MCF 10A (cell line): Measurements from ENCODE around the gene LDB1. TPM values are rescaled to one million over a fixed set of nuclear protein-coding genes. Genes with fewer than 3 reads are reported as not detected.

Experiments
- BruUV-seq: library from RNA; stranded (reverse); fragments of 400-500 nt; replicated peaks from 2 replicates; lab custom pipeline; 2021; lab: Mats Ljungman, UMichigan
- CTCF ChIA-PET: fragments of 300-600 bp; sonication (Branson Sonifier 250); formaldehyde crosslinking; extraction: SDS; loops from one replicate; lab custom pipeline; 2021; ENCODE audit warnings: antibody characterized with exemption, inconsistent platforms; lab: Yijun Ruan, JAX
- POLR2A ChIA-PET: fragments of 300-600, 350-650 bp; sonication (Branson Sonifier 250); formaldehyde crosslinking; extraction: SDS; loops from one replicate; lab custom pipeline; 2020; ENCODE audit warnings: antibody characterized with exemption, inconsistent platforms; lab: Yijun Ruan, JAX
- DNase-seq: peaks from one replicate; pipeline ENCODE4 v3.0.0-alpha.2; 2018; ENCODE audit not compliant: unreplicated experiment
- H3K27ac Mint-ChIP-seq: one replicate; pipeline ENCODE4 v1.8.0; 2022; ENCODE audit warnings: mild to moderate bottlenecking, low read depth, mixed read lengths; ENCODE audit not compliant: unreplicated experiment
- H3K27me3 Mint-ChIP-seq: one replicate; pipeline ENCODE4 v1.8.0; 2022; ENCODE audit warnings: mixed read lengths; ENCODE audit not compliant: insufficient read depth, unreplicated experiment
- H3K36me3 Mint-ChIP-seq: one replicate; pipeline ENCODE4 v1.8.0; 2022; ENCODE audit warnings: mild to moderate bottlenecking, moderate library complexity, mixed read lengths; ENCODE audit not compliant: insufficient read depth, unreplicated experiment
- H3K4me1 Mint-ChIP-seq: one replicate; pipeline ENCODE4 v1.8.0; 2022; ENCODE audit warnings: mixed read lengths; ENCODE audit not compliant: insufficient read depth, unreplicated experiment
- H3K4me3 Mint-ChIP-seq: one replicate; pipeline ENCODE4 v1.8.0; 2022; ENCODE audit warnings: mild to moderate bottlenecking, moderate library complexity, mixed read lengths; ENCODE audit not compliant: unreplicated experiment
- H3K9me3 Mint-ChIP-seq: one replicate; pipeline ENCODE4 v1.8.0; 2022; ENCODE audit warnings: mixed read lengths; ENCODE audit not compliant: unreplicated experiment
- intact Hi-C: fragments of 100-400 bp; cut with micrococcal nuclease; formaldehyde crosslinking; loops from 2 replicates; pipeline ENCODE4 v1.14.1; 2022
- total RNA-seq: library from RNA; stranded (reverse); gene quantifications from 2 replicates; pipeline ENCODE4 v1.2.3, GENCODE V29; 2022
- TF ChIP-seq, protein P1 (sequence below): fragments of 200-600 bp; IDR thresholded peaks from one replicate; pipeline ENCODE4 v1.8.0; 2022; ENCODE audit warnings: antibody characterized with exemption, mild to moderate bottlenecking; ENCODE audit not compliant: unreplicated experiment

LDB1 gene
- total RNA-seq, 1 experiment from 2014 or later, result 28.9 TPM

DNA sequence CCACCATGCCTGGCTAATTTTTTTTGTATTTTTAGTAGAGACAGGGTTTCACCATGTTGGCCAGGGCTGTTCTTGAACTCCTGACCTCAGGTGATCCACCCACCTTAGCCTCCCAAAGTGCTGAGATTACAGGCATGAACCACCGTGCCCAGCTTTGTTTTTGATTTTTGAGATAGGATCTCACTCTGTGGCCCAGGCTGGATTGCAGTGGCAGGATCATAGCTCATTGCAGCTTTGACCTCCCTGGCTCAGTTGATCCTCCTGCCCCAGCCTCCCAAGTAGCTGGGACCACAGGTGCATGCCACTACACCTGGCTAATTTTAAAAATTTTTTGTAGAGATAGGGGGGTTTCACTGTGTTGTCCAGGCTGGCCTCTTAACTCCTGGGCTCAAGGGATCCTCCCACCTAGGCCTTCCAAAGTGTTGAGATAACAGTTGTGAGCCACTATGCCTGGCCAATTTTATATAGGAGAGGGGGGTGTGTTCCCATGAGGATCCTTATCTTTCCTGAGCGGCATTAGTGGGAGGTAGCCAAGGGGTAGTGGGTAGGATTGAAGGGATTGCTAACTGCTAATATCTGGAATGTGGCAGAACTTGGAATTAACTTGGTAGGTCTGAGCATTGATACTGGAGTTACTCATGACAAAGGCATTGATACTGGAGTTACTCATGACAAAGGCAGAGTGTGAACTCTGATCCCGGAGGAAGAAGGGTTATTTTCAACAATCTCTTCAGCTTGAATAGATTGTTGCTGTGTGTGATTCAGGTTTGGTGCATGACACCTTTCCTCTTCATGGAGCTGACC lies 31.0 kb upstream of the LDB1 start:
- no TSS peak for BruUV-seq
- CTCF ChIA-PET, result interaction anchor here (0.6 to 1.5 kb wide), 6 partner anchors 9 to 422 kb away, joined by 3 to 4 read pairs (median 3); no protein-coding TSS in a partner anchor
- Mint-ChIP-seq H3K27ac (peak overlapping the region; percentile 92), H3K27me3 (no peaks in the 10 kb centered on the region), H3K4me1 (peaks cover 14% of the 10 kb centered on the region), H3K36me3 (peaks cover 63% of the 10 kb centered on the region), H3K4me3 (peak overlapping the region; percentile 75), H3K9me3 (no peaks in the 10 kb centered on the region)
- POLR2A ChIA-PET, result interaction anchor here (0.6 to 4.2 kb wide), 20 partner anchors 8 to 310 kb away, joined by 3 to 47 read pairs (median 5); partner anchors contain the start of genes C10orf95, CUEDC2, GBF1 and LDB1
- no peak for DNase-seq
- TF ChIP-seq, protein P1, sequence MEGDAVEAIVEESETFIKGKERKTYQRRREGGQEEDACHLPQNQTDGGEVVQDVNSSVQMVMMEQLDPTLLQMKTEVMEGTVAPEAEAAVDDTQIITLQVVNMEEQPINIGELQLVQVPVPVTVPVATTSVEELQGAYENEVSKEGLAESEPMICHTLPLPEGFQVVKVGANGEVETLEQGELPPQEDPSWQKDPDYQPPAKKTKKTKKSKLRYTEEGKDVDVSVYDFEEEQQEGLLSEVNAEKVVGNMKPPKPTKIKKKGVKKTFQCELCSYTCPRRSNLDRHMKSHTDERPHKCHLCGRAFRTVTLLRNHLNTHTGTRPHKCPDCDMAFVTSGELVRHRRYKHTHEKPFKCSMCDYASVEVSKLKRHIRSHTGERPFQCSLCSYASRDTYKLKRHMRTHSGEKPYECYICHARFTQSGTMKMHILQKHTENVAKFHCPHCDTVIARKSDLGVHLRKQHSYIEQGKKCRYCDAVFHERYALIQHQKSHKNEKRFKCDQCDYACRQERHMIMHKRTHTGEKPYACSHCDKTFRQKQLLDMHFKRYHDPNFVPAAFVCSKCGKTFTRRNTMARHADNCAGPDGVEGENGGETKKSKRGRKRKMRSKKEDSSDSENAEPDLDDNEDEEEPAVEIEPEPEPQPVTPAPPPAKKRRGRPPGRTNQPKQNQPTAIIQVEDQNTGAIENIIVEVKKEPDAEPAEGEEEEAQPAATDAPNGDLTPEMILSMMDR, result no peak
- intact Hi-C loops, result no loop called here

DNA sequence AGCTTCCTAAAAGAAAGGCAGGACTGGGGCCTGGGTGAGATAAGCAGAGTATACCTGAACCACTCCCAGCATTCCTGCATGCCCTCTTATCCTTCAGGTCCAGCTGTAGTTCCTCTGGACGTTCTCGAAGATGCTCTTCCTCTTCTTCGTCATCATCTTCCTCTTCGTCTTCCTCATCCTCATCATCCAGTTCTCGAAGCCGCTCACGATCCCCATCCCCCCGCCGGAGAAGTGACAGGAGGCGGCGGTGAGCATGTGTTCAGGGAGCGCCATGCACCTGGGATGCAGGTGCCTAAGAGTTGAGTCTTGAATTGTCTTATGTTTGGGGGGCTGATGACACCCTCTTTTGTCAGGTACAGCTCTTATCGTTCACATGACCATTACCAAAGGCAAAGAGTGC lies 28.1 kb upstream of the LDB1 start:
- POLR2A ChIA-PET, result interaction anchor here (1.0 to 1.7 kb wide), 2 partner anchors 11 to 16 kb away, joined by 3 to 9 read pairs; partner anchors contain the start of gene PPRC1
- no peak overlapping the region for H3K4me3 Mint-ChIP-seq
- no peak for DNase-seq
- TF ChIP-seq, protein P1, result no peak
- peaks cover 12% of the 10 kb centered on the region for H3K4me1 Mint-ChIP-seq
- peak overlapping the region; percentile 14 for H3K27ac Mint-ChIP-seq
- peaks cover 71% of the 10 kb centered on the region for H3K36me3 Mint-ChIP-seq
- no peaks in the 10 kb centered on the region for H3K9me3 Mint-ChIP-seq
- no peaks in the 10 kb centered on the region for H3K27me3 Mint-ChIP-seq
- no TSS peak for BruUV-seq
- intact Hi-C loops, result no loop called here
- CTCF ChIA-PET, result no interaction called here

DNA sequence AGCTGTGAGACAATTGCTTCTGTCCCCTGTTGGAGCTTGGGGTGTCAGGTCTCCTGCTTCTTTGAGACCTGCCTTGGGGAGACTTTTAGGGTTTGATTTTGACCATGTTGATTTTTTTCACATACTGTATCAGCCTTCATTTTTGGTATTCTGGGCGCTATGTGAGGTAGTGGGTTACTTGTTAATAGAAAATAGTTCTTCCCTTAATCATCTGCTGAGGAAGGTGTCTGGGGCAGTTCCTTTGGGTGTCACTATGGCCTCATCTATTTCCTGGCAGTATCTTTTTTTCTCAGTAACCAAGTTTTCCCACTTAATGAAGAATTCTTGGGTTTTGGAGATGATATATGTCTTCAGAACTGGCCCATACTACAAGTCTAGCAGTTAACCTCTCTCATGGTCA lies 27.4 kb upstream of the LDB1 start:
- ChIA-PET CTCF (interaction anchor here (1.6 kb wide), 1 partner anchor 16 kb away, joined by 5 read pairs; no protein-coding TSS in a partner anchor), POLR2A (interaction anchor here (1.7 kb wide), 1 partner anchor 15 kb away, joined by 9 read pairs; the partner anchor contains the start of gene PPRC1)
- no TSS peak for BruUV-seq
- DNase-seq, result no peak
- Mint-ChIP-seq H3K36me3 (peaks cover 76% of the 10 kb centered on the region), H3K4me1 (peaks cover 9% of the 10 kb centered on the region), H3K27ac (no peak overlapping the region), H3K4me3 (no peak overlapping the region), H3K27me3 (no peaks in the 10 kb centered on the region), H3K9me3 (no peaks in the 10 kb centered on the region)
- intact Hi-C loops, result no loop called here
- TF ChIP-seq, protein P1, result no peak

DNA sequence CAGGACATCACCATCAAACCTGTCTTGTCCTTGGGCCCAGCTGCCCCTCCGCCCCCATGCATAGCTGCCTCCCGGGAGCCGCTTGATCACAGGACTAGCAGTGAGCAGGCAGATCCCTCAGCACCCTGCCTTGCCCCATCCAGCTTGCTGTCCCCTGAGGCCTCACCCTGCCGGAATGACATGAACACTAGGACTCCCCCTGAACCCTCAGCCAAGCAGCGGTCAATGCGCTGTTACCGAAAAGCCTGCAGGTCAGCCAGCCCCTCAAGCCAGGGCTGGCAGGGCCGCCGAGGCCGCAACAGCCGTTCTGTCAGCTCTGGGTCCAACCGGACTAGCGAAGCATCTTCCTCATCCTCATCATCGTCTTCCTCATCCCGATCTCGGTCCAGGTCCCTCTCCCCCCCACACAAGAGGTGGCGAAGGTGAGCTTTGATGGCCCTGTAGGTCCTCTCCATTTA lies 26.8 kb upstream of the LDB1 start:
- ChIA-PET POLR2A (interaction anchor here (1.4 kb wide), 1 partner anchor 11 kb away, joined by 5 read pairs; no protein-coding TSS in a partner anchor), CTCF (interaction anchor here (1.6 kb wide), 1 partner anchor 15 kb away, joined by 5 read pairs; no protein-coding TSS in a partner anchor)
- TF ChIP-seq, protein P1, result no peak
- no peaks in the 10 kb centered on the region for H3K27me3 Mint-ChIP-seq
- H3K4me1 Mint-ChIP-seq, result peaks cover 9% of the 10 kb centered on the region
- DNase-seq, result no peak
- no peak overlapping the region for H3K4me3 Mint-ChIP-seq
- BruUV-seq, result no TSS peak
- no peaks in the 10 kb centered on the region for H3K9me3 Mint-ChIP-seq
- H3K36me3 Mint-ChIP-seq, result peaks cover 82% of the 10 kb centered on the region
- intact Hi-C loops, result no loop called here
- H3K27ac Mint-ChIP-seq, result no peak overlapping the region
